GM18519 (cell line): ENCODE results near the gene SP6.

Experiments
- ATAC-seq: cut with Tn5 transposase; IDR thresholded peaks from one replicate; pipeline ENCODE4 v1.9.1; 2021; ENCODE audit warnings: mild to moderate bottlenecking, moderate library complexity; ENCODE audit not compliant: unreplicated experiment, low FRiP score

SP6 gene

DNA sequence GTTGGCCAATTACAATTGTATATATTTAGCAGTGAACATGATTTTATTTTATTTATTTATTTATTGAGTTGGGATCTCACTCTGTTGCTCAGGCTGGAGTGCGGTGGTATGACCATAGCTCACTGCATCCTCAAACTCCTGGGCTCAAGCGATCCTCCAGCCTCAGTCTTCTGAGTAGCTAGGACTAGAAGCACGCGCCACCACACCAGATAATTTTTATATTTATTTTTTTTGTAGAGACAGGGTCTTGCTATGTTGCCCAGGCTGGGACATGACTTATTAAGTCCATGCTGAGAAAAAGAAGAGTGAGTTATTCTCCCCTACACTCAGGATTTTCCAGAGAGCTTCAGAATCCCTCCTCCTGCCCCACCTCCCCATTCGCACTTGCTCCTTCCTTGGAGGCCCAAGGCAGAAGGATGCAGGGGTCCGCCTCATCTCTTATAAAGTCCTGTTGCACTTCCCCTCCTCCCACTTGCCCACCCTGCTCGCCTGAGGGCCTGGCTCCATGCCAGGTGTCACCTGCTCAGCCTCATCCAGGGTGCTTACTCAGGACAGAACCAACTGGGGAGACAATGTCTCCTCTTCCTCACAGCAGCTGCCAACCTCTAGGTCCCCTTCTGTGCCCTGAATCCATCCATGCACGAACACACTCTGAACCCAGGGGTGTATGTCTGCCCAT lies 29.0 kb upstream of the SP6 start:
- no peak for ATAC-seq

DNA sequence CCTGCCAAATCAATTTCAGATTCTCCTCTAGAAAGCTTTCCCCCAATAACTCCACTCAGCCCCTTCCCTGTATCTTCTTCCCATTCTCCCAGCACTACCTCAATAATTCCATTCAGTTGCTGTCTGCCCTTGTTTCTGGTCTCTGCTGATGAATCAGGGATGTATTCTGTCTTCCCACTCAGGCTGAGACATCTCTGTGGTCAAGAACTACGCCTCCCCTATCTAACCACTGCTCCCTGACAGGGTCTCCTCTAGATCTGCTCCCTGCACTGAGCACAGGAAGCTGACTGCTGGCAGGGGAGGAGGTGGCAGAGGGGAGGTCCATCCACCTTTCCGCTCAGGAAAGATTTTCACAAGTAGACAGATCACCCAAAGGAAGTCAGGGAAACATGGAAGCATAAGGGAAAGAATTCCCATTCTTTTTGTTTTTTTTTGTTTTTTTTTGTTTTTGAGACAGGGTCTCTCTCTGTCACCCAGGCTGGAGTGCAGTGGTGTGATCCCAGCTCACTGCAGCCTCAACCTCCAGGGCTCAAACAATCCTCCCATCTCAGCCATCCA lies 28.1 kb upstream of the SP6 start:
- ATAC-seq = no peak

GRCh38 chr17:47878203-47879027 lies 27.5 kb upstream of the SP6 start:
- ATAC-seq = no peak

DNA sequence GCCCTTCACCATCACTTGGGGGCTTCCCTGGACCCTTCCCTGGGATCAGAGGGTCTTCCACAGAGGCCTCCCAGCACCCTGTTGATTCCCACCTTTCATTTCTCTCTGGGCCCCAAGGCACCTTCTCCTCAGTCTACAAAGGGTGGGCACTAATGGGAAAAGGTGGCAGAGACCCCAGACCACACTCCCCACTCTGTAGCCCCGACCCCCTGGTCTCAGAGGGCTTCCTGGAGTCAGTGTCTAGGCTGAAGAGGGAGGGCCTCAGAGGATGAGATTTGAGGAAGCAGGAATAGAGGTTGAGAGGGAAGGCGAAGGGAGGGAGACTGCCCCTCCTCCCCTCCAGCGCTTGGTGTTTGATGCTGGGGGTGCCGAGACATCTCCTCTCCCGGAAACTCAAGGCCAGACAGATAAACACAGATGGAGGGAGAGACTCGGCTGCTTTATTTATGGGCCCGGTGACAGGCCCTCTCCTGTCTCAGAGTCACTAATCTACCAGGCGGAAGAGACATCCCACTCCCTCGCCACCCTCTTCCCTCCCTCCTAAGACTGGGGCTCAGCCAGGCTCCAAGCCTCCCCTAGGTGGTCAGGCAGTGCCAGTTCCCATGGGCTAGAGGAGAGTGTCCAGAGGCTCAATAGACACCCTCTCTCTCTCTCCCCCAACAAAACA lies 26.5 kb upstream of the SP6 start:
- no peak for ATAC-seq

- no peak for ATAC-seq
Observed at GRCh38 chr17:47875011-47875985, 24.3 kb upstream of the SP6 start.

GRCh38 chr17:47873200-47874090 lies 22.5 kb upstream of the SP6 start:
- no peak for ATAC-seq

GRCh38 chr17:47872651-47873161 lies 21.7 kb upstream of the SP6 start:
- no peak for ATAC-seq

- ATAC-seq = no peak
Observed at GRCh38 chr17:47872019-47872650, 21.2 kb upstream of the SP6 start.

DNA sequence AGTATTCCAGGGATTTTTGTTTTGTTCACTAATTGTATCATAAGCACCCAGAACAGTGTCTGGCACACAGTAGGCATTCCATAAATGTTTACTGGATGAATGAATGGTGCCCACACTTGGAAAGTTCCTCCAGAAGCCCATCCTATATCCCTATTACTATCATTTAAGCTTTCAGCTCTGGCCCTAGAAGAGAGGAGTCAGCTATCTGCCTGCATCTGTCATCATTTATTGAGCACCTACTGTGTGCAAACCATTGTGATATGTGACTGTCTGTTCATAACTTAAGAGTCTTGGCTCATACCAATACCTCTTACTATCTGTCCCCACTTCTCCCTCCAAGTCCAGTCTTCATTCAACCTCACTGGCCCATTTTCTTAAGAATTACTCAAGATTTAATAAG lies 20.1 kb upstream of the SP6 start:
- ATAC-seq = no peak

DNA sequence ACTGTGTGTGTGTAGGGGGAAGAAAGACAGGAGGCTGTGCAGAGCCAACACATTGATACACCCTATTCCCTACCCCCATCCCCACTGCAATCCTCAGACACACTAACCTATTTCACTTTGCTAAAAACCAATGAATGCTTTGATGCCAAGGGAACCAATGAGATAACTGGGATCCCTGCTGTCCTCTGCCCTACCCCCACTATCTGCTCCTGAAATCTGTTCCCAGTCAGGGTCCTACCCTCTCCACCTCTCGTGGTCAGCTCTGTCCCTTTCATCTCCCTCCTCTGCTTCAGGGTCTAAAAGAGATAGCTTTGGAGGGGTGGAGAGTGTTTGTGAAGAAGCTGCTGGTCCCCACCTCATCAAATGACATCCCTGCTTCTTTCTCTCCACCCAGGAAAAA lies 19.1 kb upstream of the SP6 start:
- no peak for ATAC-seq

DNA sequence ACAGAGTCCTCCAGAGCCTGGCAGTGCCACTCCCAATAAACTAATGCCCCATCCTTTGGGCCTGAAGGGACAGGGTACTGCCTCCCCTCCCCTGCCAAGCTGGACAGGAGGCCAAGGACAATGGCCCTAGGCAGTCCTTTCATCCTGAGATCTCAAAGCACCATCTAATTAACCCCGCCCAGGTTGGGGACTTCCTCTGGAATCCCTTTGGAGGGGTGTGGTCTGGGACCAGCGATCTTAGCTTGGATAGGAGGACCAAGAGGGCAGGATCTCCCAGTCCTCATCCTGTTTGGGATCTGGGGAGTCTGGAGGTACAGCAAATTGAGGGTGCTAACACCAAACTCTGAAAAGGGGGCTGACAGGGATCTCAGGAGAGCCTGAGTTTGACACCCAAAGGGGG lies 18.2 kb upstream of the SP6 start:
- ATAC-seq = no peak

GRCh38 chr17:47867813-47868533 lies 17.0 kb upstream of the SP6 start:
- ATAC-seq = no peak

DNA sequence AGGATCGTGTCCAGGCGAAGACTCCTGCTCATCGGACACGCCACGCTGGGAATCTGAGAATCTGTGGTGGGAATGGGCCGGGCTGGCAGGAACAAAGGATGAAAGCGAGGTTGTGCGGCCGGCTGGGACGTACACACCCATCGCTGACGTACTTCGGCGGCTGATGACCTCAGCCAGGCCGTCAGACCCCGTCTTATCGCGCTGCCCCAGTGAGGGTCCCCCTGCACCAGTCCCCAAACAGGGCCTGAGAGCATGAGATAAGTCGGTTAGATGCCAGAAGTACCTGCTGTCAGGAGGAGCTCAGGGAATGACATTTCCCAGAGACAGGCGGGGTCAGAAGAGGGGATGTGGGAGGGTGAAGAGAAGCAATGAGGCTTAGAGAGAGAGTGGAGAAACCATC lies 16.0 kb upstream of the SP6 start:
- ATAC-seq = no peak

DNA sequence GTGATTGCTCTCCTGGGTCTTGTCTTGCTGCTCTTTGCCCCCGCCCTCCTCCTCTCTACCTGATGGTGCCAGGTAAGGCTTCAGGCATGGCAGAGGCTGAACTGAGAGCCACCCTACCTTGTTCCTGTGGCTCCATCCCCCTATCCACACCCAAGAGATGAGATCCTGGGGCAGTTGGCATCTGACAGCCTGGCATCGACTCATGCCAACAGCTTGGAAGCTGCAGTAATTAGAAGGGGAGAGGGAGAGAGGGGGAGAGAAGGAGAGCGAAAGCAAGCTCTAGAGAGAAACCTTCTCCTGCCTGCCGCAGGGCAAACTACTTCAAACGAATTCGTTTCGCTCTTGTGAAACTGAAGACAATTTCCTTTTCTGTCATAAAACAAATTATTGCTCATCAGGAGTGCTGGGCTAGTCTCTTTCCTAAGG lies 13.8 kb upstream of the SP6 start:
- ATAC-seq = no peak

- ATAC-seq = no peak
Observed at GRCh38 chr17:47862621-47863440, 11.9 kb upstream of the SP6 start.

DNA sequence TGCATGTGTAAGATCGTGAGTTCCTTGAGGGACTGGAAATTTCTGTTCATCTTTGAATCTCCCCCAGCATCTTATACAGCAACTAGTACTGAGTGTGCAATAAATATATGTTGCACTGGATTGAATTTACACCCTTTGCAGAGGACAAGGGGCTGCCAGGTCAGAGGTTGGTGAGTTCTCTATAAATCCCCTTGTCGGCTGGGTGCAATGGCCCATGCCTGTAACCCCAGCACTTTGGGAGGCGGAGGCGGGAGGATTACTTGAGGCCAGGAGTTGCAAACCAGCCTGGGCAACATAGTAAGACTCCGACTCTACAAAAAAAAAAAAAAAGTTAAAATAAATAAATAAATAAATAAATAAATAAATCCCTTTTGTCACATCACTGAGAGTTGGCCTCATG lies 9.4 kb upstream of the SP6 start:
- ATAC-seq = no peak
